ENCODE measurements around the gene PFKP.

- TF ChIP-seq CTCF (IDR thresholded peaks at IDR 0.05): no peak
- no peak for TF ChIP-seq POLR2A (IDR thresholded peaks at IDR 0.05)
Observed at GRCh38 chr10:3046210-3046779, 21.1 kb upstream of the PFKP start.
